ENCODE measurements around the gene LRPPRC. TPM values are rescaled to one million over a fixed set of nuclear protein-coding genes. Genes with fewer than 3 reads are reported as not detected.

LRPPRC gene
- polyA plus RNA-seq, 12 donors = 50.2 to 95.2 (median 83.1) TPM; not detected in 1

DNA sequence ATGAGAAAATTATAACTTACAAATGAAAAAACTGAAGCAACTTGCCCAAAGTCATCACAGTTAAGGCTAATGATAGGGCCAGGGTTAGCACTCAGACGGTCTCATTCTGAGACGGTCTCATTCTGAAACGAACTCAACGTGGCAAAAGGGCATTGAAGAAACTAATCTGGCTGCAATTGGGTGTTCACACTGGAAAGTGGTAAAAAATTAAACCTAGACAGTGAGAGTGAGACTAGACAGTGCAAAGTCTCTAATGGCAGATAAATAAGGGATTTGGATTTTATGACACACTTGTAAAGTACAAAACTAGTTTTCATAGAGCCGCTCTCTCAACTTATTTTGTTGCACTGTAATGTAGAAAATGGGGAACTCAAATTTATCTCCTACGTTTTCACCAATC is 9.2 kb downstream of the LRPPRC start:
- DNase-seq = no peak

DNA sequence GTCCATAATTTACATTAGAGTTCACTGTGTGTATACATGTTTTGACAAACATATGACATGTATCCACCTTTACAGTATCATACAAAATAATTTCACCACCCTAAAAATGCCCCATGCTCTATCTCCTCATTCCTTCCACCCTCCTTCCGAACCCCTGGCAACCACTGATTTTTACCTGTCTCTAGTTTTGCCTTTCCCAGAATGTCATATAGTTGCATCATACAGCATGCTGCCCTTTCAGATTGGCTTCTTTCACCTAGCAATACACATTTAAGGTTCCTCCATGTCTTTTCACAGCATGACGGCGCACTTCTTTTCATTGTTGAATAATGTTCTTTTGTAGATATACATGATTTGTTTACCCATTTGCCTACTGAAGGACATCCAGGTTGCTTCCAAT is 10.4 kb downstream of the LRPPRC start:
- DNase-seq = no peak

DNA sequence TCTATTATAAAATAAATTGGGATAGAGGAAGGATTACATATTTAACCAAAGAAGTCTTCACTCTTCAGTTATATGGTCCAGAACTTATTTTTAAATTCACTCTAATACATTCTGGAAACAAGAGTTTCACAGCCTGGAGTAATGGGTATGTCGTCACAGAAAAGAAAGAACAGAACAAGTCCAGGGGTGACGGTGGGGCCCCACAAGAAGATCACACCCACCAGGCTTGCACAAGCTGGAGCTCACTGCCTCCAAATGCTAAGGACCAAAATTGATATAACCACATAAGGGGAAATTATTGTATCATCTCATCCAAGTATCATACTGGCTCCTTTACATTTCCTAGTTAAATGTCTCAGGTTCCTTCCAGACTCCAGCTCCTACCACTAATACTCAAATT is 11.3 kb downstream of the LRPPRC start:
- no peak for DNase-seq

DNA sequence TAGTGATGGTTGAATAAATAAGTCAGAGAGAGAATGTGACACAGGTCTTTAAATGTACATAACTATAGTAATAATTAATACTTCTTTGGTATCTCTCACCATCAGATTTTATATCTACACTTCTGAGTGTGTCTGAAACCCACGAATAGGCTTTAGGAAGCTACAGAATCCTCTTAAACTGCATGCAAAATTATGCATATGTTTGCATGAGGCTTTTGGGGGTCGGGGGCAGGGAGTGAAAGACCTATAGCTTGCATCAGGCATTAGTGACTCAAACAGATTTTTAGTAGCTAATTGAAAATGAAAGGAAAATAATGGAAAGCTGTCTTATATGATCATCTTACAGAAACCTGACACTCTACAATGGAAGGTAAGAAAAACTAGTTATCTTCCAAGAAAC is 14.9 kb downstream of the LRPPRC start:
- no peak for DNase-seq

DNA sequence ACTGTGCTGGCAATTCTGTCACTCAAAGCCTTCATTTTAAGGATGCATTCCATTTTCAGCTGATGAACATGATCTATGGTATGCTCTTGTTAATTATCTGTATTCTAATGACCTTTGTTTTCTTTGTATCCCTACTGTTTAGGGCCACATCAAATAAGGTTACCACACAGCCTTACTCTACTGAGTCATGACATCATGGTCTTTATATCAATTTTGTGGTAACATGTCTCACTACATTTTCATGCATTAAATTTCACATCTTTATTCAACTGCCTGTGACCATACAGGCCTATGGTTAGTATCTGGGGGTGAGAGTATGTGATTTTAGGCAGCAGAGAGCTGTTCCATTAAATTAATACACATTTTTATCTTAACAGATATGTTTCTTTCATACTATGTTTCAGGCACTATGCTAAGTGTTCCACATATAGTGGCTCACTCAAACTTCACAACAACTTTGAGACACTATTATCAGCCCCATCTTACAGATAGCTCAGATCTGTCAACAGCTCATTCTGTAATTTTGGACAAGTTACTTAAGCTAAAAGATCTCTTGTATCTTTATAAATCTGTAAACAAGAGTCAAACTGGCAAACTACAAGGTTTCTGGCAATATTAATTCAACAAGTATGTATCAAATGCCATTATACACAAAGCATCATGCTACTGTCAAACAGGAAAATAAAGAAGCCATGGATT is 18.0 kb downstream of the LRPPRC start:
- no peak for DNase-seq

DNA sequence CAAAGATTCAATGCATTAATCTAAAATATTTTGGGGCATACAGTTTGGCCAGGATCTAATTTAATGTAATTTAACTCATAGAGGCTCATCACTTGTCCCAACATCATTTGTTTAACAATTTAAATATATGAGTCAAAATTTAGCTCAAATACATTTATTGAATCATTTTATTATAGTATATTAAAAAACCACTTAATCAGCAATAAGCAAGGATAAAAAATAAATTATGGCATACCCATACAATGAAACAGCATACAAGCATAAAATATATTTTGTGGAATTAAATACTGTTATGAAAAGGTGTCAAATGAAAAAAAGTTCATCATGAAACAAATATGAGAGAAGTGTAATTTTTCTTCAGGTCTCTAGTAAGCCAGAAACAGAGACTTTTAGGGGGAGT is 34.9 kb downstream of the LRPPRC start:
- no peak for DNase-seq

DNA sequence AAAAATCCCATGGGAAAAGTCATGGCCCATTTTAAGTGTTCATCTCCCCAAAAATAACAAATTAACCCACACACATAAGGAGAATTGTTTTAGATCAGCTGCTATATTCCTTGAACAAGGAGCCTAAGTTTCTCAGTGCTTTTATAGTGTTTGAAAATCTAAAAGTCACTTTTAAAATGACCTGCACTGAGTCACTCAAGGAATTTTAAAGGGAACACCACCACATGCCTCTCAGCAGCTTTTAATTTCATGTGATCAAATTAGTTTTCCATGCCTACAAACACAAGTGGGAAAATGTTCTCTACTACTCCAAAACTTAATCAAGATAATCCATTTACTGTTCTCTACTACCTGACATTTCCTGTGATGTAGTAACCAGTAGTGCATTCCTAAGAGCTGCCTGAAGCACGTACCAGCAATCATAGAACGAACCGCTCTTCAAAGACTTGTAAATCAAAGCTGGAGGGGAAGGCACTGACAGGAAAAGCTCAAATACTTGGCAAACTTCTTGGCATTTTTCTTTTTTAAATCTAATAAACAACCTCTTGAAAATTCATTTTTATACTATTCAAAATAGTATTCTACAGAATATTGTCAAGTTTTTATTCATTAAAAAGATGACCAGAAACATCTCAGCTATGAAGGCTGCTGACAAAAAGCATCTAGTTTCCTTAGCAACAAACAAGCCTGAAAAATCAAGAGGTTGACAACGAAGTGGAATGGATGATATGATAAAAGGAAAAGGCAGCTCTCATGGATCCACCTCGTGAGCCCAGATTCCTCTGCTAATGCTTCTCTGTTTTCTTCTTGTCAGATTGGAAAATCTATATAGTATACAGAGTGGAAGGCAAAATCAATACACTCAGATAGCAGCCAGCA is 37.2 kb downstream of the LRPPRC start:
- no peak for DNase-seq

DNA sequence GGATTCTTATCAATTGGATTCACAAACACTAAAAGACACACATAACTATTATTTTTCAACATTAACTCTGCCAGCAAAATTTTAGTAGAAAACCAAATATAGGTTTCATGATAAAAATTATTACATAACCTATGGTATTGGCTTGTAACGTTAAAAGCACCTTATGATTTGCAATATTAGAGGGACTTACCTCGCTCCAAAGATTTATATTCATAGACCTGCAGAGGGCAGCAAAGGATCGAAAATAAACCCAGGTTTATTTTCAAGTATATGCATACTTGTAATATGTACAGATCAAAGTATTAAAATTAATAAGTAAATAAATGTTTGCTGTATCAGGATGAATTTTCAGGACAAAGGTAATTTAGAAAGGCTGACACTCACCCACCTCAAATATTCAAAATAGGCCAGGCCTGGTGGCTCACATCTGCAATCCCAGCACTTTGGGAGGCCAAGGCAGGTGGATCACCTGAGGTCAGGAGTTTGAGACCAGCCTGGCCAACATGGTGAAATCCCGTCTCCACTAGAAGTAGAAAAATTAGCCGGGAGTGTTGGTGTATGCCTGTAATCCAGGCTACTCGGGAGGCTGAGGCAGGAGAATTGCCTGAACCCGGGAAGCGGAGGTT is 45.3 kb downstream of the LRPPRC start:
- DNase-seq = peak; percentile 32

DNA sequence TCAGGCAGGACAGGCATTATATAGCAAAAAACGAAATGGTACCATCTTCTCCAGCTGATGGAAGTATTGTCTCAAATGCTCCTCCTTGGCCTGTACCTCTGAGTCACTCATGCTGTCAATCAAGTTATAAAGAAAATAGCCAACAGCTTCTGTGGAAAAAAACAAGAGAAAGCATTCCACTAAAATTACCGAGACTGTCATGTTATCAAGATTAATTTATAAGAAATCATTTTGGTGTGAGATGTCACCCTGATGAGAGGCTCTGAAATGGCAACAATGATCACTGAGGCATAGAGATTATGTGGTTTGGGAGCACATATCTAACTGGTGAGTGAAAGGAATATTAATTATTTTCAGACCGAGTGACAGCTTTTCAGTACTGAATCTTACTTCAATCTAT is 47.4 kb downstream of the LRPPRC start:
- no peak for DNase-seq

DNA sequence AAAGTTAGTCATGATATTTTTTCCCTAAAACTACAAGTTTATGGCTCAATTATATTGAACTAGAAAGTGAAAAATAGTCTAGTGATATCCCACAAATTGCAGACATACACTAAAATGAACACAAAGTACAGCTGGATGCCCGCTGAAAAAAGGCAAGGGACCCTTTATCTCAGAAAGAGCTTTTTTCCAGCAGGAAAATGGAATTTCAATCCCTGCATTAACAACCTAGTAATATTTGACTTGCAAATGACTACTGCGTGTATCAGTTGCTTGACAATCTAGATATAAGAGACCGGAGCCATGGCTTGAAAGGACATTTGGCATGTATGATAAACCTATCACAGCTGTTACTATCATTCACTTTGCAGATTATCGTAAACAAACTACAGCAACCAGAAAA is 49.1 kb downstream of the LRPPRC start:
- no peak for DNase-seq

DNA sequence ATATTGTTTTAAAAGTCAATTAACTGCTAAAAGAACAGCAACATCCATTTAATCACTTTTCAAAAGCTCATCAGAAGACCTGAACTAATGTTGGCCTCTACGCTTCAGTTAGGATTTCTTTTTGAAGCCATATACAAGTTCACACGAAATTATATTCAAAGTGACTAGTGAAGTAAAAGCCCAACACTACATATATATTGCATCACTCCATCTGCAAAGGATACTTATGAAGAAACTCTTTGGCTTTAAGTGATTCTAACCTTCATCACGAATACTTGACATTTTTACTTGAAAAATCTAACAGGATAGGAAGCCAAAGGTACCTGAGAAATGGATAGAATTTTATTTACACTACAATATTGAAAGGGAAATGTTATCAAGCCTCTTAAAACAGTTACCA is 50.4 kb downstream of the LRPPRC start:
- DNase-seq = no peak

DNA sequence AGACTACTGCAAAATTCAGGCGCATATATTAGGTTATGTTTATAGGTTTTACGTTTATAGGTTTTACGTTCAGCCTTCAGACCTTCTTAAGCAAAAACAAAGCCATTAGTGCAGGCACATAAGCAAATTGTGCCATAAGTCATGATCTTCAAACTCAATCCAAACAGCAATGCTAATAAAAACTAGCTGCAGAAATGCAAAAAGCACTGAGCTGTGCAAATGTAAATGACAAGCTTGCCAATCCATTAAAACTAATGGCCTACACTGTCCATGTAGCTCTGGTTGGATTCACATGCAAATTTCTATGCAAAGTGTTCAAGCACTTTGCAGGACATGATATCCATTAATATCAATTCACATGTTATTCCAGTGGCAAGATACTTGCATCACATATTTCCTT is 50.9 kb downstream of the LRPPRC start:
- no peak for DNase-seq

DNA sequence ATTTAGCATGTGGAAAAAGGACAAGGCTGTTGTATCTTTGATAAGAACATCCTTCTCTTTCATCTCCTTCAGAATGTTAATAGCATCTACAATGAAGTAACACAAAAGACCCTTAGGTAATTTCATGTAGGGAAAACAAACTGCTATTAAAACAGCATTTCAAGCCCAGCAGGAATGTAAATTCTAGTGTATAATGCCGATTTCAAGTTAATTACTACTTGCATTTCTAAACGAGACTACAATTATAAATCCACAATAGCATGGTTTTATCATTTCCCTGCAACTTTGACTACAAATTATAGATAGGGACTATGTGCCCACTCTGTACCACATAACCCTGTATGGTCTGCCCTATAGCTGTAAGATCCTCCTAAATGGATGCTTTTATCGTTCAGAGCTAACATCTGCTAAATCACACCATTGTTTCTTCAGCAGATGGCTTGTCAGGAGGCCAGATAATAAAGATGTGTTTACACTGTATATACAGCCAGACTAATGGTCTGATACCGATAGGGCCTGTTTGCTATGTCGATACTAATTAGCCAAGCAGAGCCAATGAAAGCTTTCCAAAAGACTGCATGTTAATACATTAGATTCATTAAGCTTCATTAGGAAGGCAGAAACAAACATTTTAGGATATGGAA is 51.9 kb downstream of the LRPPRC start:
- DNase-seq = no peak

DNA sequence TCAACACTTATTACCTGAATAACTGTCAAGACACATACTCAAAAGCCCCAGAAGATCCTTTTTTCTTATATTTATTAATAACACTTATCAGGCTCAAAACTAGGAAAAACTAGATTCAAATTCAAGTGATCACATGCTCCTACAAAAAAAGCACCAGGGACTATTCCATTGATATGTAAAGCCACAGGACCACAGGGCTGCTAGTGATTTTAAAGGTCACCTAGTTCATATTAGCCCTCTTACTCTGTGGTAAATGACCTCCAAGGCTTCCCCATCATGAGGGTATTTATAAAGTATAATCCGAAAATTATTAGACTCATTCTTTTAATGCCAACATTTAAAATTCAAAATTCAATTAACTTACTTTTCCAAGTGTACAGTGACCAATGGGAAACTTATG is 52.5 kb downstream of the LRPPRC start:
- no peak for DNase-seq

DNA sequence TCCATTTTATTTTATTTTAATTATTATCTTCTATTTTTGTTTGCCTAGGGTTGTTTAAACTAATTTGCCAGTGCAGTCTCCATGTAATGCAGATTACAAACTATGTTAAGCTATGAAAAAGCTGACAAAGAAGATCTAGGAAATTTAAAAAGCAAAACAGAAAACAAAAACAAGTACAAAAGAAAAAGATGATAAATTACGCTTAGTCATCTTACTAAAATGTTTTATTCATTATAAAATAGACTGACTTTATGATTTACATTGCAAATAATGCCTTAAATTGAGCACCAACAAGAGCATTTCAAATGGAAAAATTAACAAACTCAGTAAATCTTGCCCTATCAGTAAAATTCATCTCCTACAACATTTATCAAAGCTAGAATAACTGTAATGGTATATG is 52.9 kb downstream of the LRPPRC start:
- no peak for DNase-seq

DNA sequence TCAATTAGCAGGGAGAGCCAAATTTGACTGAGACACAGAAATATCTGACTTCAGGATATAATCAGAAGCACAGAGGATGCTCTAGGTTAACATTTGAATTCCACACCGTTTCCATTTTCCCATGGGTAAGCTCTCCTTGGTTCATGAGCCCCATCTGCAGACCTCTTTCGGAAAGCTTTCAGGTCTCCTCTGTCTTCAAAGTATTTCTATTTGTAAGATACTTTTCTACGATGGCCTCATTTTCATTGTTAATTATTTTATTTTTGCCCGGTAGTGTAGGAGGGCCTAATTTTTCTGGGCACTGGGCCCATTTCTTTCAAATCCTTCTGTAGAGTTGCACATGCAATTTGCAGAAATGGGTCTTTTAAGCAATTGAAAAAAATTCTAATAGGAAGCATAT is 53.8 kb downstream of the LRPPRC start:
- no peak for DNase-seq

DNA sequence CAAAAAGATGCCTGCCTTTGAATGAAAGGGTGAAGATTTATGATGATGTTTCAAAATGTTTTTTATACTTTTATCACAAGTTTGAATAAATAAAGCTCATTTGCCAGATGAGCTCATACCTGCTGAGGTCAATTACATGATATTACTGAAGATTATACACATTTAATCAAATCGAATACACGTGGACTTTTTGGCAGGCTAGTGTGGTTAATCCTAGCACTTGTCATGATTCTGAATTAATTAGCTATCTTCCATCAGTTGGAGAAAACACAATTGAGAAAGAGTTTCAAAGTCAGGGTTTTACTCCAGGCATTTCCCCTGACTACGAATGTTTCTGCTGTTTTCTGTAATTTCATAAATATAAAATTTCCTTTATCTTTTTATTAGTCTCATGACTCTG is 54.4 kb downstream of the LRPPRC start:
- DNase-seq = no peak

DNA sequence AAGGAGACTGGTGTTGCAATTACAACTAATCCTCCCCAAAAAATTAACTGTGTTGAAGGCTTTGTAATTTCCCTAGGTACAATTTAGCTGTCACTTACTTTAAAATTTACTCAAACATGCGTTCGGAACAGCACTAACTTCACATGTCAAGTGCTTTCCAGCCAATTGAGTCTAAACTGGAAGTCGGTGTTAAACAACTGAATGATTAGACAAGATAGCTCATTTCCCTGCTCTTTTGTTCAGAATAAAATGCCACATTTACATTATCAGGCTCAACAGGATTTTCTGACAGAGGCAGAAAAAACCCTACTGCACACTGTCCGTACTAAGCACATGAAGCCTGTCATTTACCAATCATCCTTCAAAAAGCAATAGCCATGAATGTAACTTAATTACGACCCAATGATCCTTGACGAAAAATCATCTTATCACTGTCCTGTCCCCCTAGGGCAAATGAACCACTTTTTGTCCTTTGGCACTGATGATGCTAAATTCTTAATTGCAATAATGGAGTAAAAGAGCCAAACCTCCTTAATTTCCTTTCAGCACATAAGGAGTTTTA is 56.0 kb downstream of the LRPPRC start:
- DNase-seq = no peak

DNA sequence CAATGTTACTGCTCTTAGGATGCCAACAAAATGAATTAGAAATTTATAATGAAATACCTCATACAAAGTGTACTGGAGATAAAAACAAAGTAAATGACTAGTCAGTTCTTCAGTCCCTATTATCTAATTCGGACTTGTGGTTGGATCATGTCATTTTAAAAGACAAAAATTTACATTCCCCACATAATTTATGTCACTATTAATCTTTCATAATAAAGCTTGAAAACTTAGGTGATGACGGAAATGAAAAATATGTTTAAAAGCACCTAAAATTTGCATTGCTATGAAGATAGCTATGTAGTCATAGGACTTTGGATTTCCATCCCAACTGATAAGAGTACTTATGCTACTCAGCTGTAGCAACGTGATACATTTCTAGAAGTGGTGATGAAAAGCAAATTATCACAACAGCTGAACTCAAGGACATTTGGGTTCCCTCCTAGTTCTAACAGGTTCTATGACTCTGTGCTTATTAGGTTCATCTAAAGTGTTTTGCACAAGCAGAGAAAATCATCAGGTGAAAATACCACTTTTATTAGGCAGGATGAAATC is 58.4 kb downstream of the LRPPRC start:
- DNase-seq = no peak

DNA sequence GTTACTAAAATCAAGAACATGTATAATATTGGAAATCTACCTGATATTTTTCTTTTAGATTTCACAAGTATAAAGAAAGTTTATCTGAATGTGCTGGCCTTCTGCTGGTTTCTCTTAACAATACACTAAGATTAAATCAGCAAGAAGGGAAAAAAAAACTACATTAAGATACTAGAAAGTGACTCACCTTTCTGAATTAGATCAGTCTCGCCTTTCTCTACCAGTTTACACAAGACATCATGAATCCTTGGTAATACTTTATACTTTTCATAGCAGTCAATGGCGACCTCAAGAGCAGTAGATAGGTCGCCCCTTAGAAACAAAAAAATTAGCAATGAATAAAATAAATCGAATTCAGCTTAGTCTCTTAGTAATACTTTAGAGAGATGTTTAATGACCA is 61.2 kb downstream of the LRPPRC start:
- DNase-seq = no peak

DNA sequence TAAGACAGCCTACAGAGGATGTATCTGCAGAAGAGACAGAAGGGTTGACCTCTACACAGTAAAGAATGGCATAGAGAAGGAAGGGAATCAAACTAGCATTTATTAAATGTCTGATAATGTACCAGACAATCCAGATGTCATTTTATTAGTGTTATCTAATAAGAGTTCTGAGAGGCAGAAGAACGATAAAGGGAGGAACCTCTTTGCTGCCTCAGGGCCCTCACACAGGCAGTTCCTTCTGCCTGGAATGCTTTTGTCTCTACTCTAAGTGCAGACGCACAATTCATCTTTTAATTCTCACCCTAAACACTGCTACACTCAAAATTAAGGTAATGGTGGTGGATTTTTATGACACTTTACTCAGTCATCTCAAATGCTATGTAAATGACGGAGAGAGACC is 64.5 kb downstream of the LRPPRC start:
- no peak for DNase-seq

DNA sequence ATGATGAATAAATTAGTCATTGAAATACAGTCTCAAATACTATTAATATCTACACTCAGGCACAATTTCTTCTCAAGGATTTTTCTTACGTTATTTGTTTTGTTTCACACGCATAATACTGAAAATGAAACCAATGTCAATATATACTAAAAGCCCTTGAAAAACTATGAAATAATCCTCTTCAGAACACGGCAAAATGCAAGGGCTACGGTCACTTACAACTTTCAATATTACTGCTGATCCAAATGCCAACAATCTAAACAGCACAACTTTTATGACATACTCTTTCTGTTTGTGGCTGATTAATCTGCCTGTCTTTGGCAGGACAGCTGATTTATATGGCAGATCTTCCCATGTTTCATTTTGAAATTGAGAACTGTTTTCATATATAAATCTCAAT is 68.3 kb downstream of the LRPPRC start:
- no peak for DNase-seq

Measured in muscle of arm (tissue), 12 donors.